Anterior cingulate cortex (tissue), 58 donors: ENCODE measurements around the gene YBX2.

ENCODE experiments used
- DNase-seq, 58 donors: peaks; one replicate each; lab custom pipeline; 2025; lab: John Stamatoyannopoulos, UW

The YBX2 gene

GRCh38 chr17:7306911-7307685 lies 12.7 kb upstream of the YBX2 start, which contains the start of gene EIF5A:
EIF5A (plus strand) TSS chr17:7307628; CDS start chr17:7309636, 2,008 bp downstream.
- peak; percentile 93 to 100 (median 99) for DNase-seq

- DNase-seq, result no peak
Measured at GRCh38 chr17:7304179-7304578, 9.7 kb upstream of the YBX2 start.

GRCh38 chr17:7296189-7296861 lies 1.9 kb upstream of the YBX2 start:
- DNase-seq, result peak in 54 of 58 donors; percentile 28 to 81 (median 57)

- no peak for DNase-seq
Measured at GRCh38 chr17:7295230-7296180, 1.1 kb upstream of the YBX2 start.

GRCh38 chr17:7293816-7294613 lies 424 bp downstream of the YBX2 start:
- peak in 1 of 58 donors; percentile 59 for DNase-seq

GRCh38 chr17:7293159-7293558 lies 1.3 kb downstream of the YBX2 start:
- DNase-seq, result no peak

- peak in 2 of 58 donors; percentile 3 to 15 for DNase-seq
Measured at GRCh38 chr17:7292729-7293128, 1.7 kb downstream of the YBX2 start.

- no peak for DNase-seq
Measured at GRCh38 chr17:7292194-7292593, 2.2 kb downstream of the YBX2 start.

GRCh38 chr17:7290685-7291084 lies 3.8 kb downstream of the YBX2 start:
- DNase-seq, result no peak

- DNase-seq, result no peak
Measured at GRCh38 chr17:7290166-7290565, 4.3 kb downstream of the YBX2 start.

GRCh38 chr17:7289256-7290032 lies 5.0 kb downstream of the YBX2 start:
- DNase-seq, result no peak

GRCh38 chr17:7285679-7286078 lies 8.8 kb downstream of the YBX2 start:
- no peak for DNase-seq

GRCh38 chr17:7284911-7285310 lies 9.5 kb downstream of the YBX2 start:
- no peak for DNase-seq

GRCh38 chr17:7283471-7284216 lies 10.8 kb downstream of the YBX2 start:
- no peak for DNase-seq

GRCh38 chr17:7282752-7283321 lies 11.6 kb downstream of the YBX2 start:
- no peak for DNase-seq

GRCh38 chr17:7281953-7282751 lies 12.3 kb downstream of the YBX2 start:
- DNase-seq, result peak in 1 of 58 donors; percentile 36
